ENCODE measurements around the gene ARHGEF40. TPM values are rescaled to one million over a fixed set of nuclear protein-coding genes. Genes with fewer than 3 reads are reported as not detected.
A peak's percentile ranks its signal among the peaks of the same experiment; 100 is the strongest.

The ARHGEF40 gene
- polyA plus RNA-seq (2011; rRNA removed): 40.7 and 52.2 TPM in 2 replicates
- 58.3 and 66.3 TPM in 2 replicates for polyA minus RNA-seq (2011; rRNA and poly(A)+ RNA removed)

GRCh38 chr14:21070083-21070609 is at the start of gene ARHGEF40:
TSS of gene ARHGEF40 (plus strand) at chr14:21070304. CDS start at chr14:21070397, 93 bp downstream.
- ChIA-PET CTCF (interaction anchor here (0.6 to 9.0 kb wide), 9 partner anchors 8 to 379 kb away, joined by 3 to 128 read pairs (median 28); no protein-coding TSS in a partner anchor), POLR2A (interaction anchor here (0.7 to 3.0 kb wide), 6 partner anchors 8 to 82 kb away, joined by 3 to 40 read pairs (median 8); no protein-coding TSS in a partner anchor)
- Histone ChIP-seq H3K27me3 (ENCODE audit: control insufficient read depth, insufficient read depth, low read length) (no peaks in the 10 kb centered on the region), H3K4me3 (ENCODE audit: low read depth, low read length) (peak within 1 kb of the TSS; percentile 82), H3K9me3 (ENCODE audit: control insufficient read depth, insufficient read depth, low read length) (no peaks in the 10 kb centered on the region; the same call in 1 of the 2 replicates), H3K27ac (ENCODE audit: low read depth, low read length) (peak within 1 kb of the TSS; percentile 95)
- DNase-seq (ENCODE audit: low read depth, low spot score): no peak
- no peak for TF ChIP-seq CTCF (IDR thresholded peaks at IDR 0.05; ENCODE audit: low read depth, low read length)

GRCh38 chr14:21020977-21021545 is 49.0 kb upstream of the ARHGEF40 start:
- H3K9me3 ChIP-seq (ENCODE audit: control insufficient read depth, insufficient read depth, low read length): no peaks in the 10 kb centered on the region; the same call in 1 of the 2 replicates
- no peak for TF ChIP-seq CTCF (IDR thresholded peaks at IDR 0.05; ENCODE audit: low read depth, low read length)
- POLR2A ChIA-PET: no interaction called here
- CTCF ChIA-PET: interaction anchor here (0.7 to 13.3 kb wide), 3 partner anchors 9 to 86 kb away, joined by 4 to 310 read pairs (median 9); no protein-coding TSS in a partner anchor
- H3K27me3 ChIP-seq (ENCODE audit: control insufficient read depth, insufficient read depth, low read length): peaks cover 60% of the 10 kb centered on the region
- H3K27ac ChIP-seq (ENCODE audit: low read depth, low read length): no peak overlapping the region
- no peak overlapping the region for H3K4me3 ChIP-seq (ENCODE audit: low read depth, low read length)
- no peak for DNase-seq (ENCODE audit: low read depth, low spot score)

GRCh38 chr14:21022686-21023085 is 47.4 kb upstream of the ARHGEF40 start:
- peaks cover 73% of the 10 kb centered on the region for H3K27me3 ChIP-seq (ENCODE audit: control insufficient read depth, insufficient read depth, low read length)
- POLR2A ChIA-PET: no interaction called here
- no peak overlapping the region for H3K4me3 ChIP-seq (ENCODE audit: low read depth, low read length)
- H3K9me3 ChIP-seq (ENCODE audit: control insufficient read depth, insufficient read depth, low read length): no peaks in the 10 kb centered on the region; the same call in 1 of the 2 replicates
- no peak for TF ChIP-seq CTCF (IDR thresholded peaks at IDR 0.05; ENCODE audit: low read depth, low read length)
- no peak overlapping the region for H3K27ac ChIP-seq (ENCODE audit: low read depth, low read length)
- CTCF ChIA-PET: interaction anchor here (1.3 to 13.3 kb wide), 3 partner anchors 8 to 84 kb away, joined by 3 to 310 read pairs (median 11); no protein-coding TSS in a partner anchor
- no peak for DNase-seq (ENCODE audit: low read depth, low spot score)

- ChIA-PET POLR2A (no interaction called here), CTCF (interaction anchor here (1.1 to 13.3 kb wide), 4 partner anchors 8 to 84 kb away, joined by 3 to 310 read pairs (median 7); no protein-coding TSS in a partner anchor)
- no peaks in the 10 kb centered on the region; the same call in 1 of the 2 replicates for H3K9me3 ChIP-seq (ENCODE audit: control insufficient read depth, insufficient read depth, low read length)
- TF ChIP-seq CTCF (IDR thresholded peaks at IDR 0.05; ENCODE audit: low read depth, low read length): no peak
- no peak for DNase-seq (ENCODE audit: low read depth, low spot score)
- H3K27me3 ChIP-seq (ENCODE audit: control insufficient read depth, insufficient read depth, low read length): peaks cover 73% of the 10 kb centered on the region
- no peak overlapping the region for H3K4me3 ChIP-seq (ENCODE audit: low read depth, low read length)
- no peak overlapping the region for H3K27ac ChIP-seq (ENCODE audit: low read depth, low read length)
These were observed 46.9 kb upstream of the ARHGEF40 start for GRCh38 chr14:21023174-21023573.

All from AG04450 (cell line).